HG03025 (cell line): ENCODE data around the gene IQGAP2.
"Not testable (repeated sequence)": the region's sequence is repeated elsewhere in the genome, so short reads cannot be mapped to it uniquely, and the experiment has no call there.

Experiments
- ATAC-seq: cut with Tn5 transposase; IDR thresholded peaks from one replicate; pipeline ENCODE4 v1.9.1; 2021; ENCODE audit warnings: mild to moderate bottlenecking, moderate library complexity; ENCODE audit not compliant: unreplicated experiment, low FRiP score

Gene IQGAP2

DNA sequence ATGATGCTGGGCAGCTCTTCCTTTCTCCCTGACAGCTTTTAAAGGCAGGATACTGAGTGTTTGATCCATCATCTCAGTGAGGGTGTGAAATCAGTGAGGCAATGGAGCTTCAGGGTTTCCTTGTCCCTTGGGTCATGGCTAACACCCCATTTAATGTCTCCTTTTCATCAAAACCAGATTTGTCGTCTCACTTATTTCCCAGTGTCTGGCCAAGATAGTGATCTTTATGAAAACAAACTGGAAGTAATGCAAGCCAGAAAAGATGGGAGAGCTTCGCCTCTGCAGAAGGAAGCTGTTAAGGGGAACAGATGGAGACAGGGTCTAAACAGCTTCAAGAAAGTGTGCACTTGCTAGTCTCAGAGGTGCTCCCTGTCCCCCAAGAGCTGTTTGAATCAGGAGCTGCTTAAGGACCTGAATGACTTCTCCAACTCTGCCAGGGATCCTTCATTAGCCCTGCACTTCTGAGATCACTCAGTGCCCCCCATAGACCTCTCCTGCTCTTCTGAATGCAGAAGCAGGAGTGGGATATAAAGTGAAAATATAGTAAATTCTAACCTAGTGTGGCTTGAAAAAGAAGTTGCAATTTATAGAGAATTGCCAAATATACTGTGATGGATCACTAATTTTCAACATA is 124.0 kb downstream of the IQGAP2 start:
- no peak for ATAC-seq

DNA sequence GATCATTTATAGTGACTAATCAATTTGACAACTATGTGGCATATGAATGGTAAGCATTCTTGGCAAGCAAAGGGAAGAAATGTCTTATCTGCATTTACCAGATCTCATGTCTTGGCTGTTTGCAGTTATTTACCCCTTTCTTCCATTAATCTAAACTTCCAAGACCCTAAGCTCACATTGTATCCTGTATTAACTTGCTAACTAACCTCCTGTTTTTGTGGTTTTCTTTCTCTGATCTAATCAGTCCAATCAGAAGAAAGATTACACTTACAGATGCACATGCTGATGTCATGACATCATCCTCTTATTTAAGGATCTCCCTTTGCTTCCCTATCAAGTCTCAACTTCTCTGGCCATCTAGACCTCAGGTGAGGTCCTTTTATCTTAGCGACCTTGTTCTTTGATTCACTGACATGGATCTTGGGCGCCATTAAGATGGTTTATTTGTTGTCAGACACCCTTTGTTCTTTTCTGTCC is 124.6 kb downstream of the IQGAP2 start:
- ATAC-seq, result no peak

DNA sequence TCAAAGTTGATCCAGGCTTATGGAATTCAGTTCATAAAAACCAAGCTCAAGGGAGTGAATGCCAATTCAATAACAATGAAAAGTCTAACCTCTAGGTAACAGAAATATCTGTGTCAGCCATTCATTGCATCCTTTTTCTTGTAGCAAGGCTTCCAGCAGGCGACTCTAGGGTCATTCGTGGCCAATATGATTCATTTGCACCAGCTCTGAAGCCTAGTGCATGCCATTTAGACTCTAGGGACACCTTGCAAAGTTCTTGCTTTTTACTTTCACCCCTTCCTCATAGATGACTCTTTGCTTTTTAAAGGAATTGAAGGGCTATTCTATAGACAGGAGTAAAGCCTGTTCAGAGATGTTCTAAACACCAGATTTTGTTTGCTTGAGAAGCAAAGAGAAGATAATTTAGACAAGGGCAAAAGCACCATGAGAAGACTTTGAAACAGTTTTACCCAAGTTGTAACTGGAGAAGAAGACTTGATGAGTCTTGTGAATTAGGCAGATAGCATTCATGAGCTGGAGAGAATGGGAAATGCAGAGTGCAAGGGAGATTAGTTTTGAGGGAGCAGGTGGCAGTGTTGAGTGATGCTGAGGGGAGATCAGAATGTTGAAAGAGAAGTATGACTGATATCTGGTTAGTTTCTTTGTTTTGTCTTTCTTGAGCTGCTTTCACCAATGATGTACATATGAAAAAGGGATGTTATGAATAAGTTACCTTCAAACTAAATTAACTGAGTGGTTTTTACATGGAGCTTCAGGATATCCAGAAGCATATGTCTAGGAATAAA is 125.7 kb downstream of the IQGAP2 start:
- no peak for ATAC-seq

- ATAC-seq, result no peak
These were observed 126.6 kb downstream of the IQGAP2 start for GRCh38 chr5:76529464-76530344.

DNA sequence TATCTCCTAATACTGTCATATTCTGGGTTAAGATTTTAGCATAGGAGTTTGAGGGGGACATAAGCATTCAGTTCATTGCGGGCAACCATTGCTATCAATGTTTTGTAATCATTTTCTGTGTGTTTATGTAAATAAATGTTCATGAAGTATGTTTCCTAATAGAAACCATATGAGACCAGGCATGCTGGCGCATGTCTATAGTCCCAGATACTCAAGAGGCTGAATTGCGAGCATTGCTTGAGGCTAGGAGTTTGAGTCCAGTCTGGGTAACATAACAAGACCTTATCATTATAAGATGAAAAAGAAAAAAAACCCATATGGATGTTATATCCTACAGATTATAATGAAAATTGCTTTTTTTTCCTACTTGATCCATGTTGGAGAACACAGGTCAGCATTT is 129.0 kb downstream of the IQGAP2 start:
- no peak for ATAC-seq

GRCh38 chr5:76532973-76533372 is 129.9 kb downstream of the IQGAP2 start:
- ATAC-seq, result no peak

GRCh38 chr5:76535577-76535976 is 132.5 kb downstream of the IQGAP2 start:
- no peak for ATAC-seq

GRCh38 chr5:76537073-76537543 is 134.0 kb downstream of the IQGAP2 start:
- ATAC-seq, result no peak

DNA sequence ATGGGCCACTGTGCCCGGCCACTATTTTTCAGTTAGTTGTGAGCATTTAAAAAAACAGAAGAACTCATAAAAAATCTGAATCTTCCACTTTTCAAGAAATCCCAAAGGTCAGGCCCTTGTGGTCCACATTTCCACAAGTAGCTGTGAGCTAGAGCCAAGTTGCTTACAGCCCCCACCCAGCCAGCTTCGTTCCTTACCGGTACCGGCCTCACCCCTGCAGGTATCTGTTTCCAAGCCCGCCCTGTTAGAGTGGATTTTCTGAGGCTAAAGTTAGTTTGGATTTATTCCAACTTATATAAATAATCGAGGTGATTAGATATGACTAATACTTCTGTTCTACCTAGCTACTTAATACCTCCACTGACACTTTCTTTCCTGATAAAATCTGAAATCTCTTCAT is 139.2 kb downstream of the IQGAP2 start:
- no peak for ATAC-seq

DNA sequence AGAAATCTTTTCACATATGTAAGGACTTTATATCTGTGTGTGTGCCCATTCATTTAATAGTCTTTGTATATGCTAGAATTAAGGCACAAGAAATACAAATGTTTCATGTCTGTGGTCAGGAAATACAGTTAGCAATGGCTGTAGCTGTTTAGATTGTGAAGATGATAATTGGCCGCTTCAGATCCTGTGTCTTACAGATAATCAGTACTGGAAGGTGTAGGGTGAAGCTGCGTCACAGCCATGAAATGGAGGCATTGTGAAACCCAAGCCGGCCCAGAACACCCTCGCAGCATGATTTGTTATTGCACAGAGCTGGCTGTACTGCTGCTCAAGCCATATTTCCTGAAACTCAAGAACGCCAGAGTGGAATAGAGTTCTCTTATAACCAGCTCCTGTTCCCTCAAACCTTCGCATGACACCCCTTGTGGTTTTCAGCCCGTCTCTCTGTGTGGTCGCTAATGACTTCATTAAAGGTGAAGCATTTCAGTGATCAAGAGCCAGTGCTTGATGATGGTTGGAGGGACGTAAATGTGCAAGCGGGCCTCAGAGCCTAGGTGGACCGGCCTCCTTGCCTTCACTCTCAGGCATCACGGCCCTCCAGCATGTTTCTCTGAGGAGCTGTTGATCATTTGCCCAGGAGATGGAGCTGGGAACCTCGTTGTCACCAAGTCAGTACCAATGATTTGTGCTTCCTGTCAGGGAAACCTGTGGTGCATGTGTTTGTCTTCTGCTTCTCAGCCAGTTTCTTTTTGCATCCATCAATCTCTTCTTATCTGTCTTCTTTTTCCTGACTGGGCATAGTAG is 140.0 kb downstream of the IQGAP2 start:
- no peak for ATAC-seq

DNA sequence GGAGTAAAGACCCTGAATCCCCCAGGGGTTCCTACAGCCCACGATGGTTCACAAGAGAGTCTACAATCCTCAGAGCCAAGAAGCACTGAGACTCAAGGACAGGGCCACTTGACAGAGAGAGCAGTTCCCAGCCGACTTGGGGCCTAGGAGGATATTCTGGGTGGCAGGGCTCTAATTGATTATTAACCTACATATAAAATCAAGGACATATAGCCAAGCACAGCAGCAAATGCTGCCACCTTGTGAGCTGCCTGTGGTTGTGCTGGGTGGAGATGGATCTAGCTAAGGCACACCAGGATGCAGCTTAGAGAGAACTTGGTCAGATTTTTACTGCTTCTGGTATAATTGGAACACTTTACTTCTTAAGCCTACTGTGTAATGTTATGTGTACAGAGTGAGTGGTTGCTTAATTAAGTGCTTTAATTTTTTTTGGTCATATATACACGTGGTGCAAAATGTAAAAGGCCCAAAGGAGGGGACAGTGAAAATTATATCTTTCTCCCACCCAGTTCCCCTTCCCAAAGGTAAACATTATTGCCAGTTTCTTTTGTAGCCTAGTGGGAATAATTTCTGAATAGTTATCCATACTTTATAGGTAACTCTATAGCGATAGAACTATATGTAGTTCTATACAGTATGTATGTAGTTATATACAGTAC is 141.3 kb downstream of the IQGAP2 start:
- ATAC-seq, result no peak

DNA sequence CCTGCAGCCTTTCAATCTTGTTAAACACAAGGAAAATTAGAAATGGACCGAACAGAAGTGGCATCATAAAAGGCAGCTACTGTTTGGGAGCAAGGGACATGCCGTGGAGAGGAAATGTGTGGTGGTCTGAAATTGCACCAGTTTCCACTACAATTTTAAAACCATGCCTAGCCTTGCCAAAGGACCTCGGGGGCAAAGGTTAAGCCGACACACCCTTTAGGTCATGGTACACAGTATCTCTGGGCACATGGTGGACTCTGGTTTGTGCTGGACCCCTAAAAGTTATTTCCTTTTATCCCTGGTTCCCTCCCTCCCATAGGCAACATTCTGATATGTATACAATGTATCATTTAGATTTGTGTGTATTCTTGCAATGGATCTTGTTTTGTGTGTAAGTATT is 142.1 kb downstream of the IQGAP2 start:
- no peak for ATAC-seq

- no peak for ATAC-seq
These were observed 143.5 kb downstream of the IQGAP2 start for GRCh38 chr5:76546497-76547102.

DNA sequence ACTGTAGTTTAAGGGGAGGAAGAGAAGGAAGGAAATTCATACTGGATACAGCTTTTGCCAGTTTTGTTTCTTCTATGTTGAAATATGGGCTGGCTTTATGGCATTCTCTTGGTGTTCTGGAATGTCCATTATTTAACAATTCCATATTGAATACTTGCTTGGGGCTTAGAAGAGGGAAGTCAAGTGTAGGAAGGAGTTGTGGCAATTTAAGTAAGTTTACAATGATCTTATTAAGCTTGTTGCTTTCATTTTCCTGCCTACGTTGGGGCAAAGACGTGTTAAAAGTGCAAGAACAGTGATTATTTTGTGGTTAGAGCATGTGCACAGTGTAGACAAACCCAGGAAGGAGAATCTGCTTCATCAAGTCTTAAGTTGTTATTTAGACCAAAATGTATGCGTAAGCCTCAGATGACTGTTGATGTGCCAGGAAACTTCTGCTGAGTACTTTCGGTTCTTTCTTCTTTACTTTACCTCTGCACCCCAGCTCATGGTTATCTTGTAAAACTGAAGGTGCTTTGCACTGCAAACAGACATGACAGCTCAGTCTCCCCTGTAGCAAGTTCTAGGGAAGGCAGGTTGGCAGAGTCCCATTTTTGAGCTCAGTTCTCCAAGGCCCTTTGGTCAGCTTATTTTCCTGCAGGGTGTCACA is 144.3 kb downstream of the IQGAP2 start:
- ATAC-seq, result peak; percentile 67

DNA sequence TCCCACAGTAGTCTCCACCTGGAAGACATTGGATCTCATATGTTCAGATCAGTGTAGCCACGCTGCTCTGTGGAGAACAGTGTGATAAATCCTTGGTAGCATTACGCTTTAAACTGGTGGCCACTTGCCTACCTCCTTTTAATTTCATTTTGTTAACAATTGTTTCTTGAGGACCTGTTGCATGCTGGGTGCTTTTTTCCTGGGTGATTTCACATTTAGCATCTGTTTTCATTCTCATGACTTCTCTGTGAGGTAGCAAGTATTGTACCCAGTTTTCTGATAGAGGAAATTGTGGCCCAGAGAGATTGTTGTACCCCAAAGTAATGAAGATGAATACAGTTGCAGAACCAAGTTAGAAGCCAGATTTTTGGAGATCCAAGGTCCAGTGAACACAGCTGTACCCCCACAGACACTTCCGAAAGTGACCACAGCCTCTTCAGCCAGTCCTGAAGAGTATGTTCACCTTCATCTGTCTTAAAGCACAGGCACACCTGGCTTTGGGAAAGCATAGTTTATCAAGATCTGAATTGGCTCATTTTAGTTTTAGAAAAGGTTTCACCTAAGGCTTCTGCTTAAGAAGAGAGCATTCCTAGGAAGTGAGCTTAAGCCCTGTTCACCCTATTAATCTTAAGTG is 144.9 kb downstream of the IQGAP2 start:
- ATAC-seq, result peak; percentile 12

- ATAC-seq, result no peak
These were observed 145.6 kb downstream of the IQGAP2 start for GRCh38 chr5:76548525-76549229.

DNA sequence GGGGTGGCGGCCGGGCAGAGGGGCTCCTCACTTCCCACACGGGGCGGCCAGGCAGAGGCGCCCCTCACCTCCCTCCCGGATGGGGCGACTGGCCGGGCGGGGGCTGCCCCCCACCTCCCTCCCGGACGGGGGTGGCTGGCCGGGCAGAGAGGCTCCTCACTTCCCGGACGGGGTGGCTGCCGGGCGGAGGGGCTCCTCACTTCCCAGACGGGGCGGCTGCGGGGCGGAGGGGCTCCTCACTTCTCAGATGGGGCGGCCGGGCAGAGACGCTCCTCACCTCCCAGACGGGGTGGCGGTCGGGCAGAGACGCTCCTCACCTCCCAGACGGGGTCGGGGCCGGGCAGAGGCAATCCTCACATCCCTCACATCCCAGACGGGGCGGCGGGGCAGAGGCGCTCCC is 147.8 kb downstream of the IQGAP2 start:
- ATAC-seq, result not testable (repeated sequence)

GRCh38 chr5:76552546-76552945 is 149.5 kb downstream of the IQGAP2 start:
- no peak for ATAC-seq
